ENCODE data around the gene GGCX.
"Not testable (repeated sequence)": the region's sequence is repeated elsewhere in the genome, so short reads cannot be mapped to it uniquely, and the experiment has no call there.

The GGCX gene

GRCh38 chr2:85561280-85562212 is at the start of gene GGCX:
GGCX (minus strand) TSS chr2:85561493; CDS start chr2:85561428, 65 bp downstream.
- Histone ChIP-seq H3K36me3 (ENCODE audit: insufficient read depth, low read length) (peaks cover 2% of the 10 kb centered on the region; the same call in 1 of the 2 replicates), H3K9me3 (ENCODE audit: control insufficient read depth, insufficient read depth, low read length) (no peaks in the 10 kb centered on the region), H3K4me1 (ENCODE audit: insufficient read depth, low read length) (no peaks in the 10 kb centered on the region; the same call in 1 of the 2 replicates), H3K9ac (ENCODE audit: low read depth, low read length) (peak within 1 kb of the TSS; percentile 94)

GRCh38 chr2:85607268-85608215 is 46.2 kb upstream of the GGCX start:
- Histone ChIP-seq H3K36me3 (ENCODE audit: insufficient read depth, low read length) (peaks cover 14% of the 10 kb centered on the region), H3K9ac (ENCODE audit: low read depth, low read length) (no peak overlapping the region), H3K4me1 (ENCODE audit: insufficient read depth, low read length) (peaks cover 4% of the 10 kb centered on the region; the same call in 1 of the 2 replicates), H3K9me3 (ENCODE audit: control insufficient read depth, insufficient read depth, low read length) (no peaks in the 10 kb centered on the region)

DNA sequence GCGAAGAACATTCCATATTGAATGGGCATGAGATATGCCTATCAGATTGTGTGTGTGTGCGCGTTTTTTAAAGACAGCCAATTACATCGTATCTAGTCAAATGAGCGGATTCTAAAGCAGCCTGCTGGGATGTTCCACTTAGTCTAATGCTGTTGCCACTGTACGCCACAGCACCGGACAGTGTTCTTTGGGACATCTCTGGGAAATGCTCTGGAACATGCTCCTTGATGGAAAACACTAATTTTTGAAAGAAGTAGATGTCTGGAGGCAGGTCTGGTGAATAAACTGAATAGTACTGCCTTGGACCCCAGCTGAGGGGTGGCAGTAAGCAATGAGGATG is 44.8 kb upstream of the GGCX start:
- H3K9ac ChIP-seq (ENCODE audit: low read depth, low read length): no peak overlapping the region

GRCh38 chr2:85605406-85606115 is 44.3 kb upstream of the GGCX start:
- Histone ChIP-seq H3K4me1 (ENCODE audit: insufficient read depth, low read length) (peaks cover 4% of the 10 kb centered on the region; the same call in 1 of the 2 replicates), H3K9ac (ENCODE audit: low read depth, low read length) (no peak overlapping the region), H3K9me3 (ENCODE audit: control insufficient read depth, insufficient read depth, low read length) (no peaks in the 10 kb centered on the region), H3K36me3 (ENCODE audit: insufficient read depth, low read length) (peaks cover 14% of the 10 kb centered on the region)

More for the DNA sequence above, 44.8 kb upstream of the GGCX start:
- Histone ChIP-seq H3K9me3 (ENCODE audit: control insufficient read depth, insufficient read depth, low read length) (no peaks in the 10 kb centered on the region), H3K36me3 (ENCODE audit: insufficient read depth, low read length) (peaks cover 14% of the 10 kb centered on the region), H3K4me1 (ENCODE audit: insufficient read depth, low read length) (peaks cover 4% of the 10 kb centered on the region; the same call in 1 of the 2 replicates)

GRCh38 chr2:85604568-85605339 is 43.5 kb upstream of the GGCX start:
- H3K4me1 ChIP-seq (ENCODE audit: insufficient read depth, low read length): peaks cover 4% of the 10 kb centered on the region; the same call in 1 of the 2 replicates
- H3K9ac ChIP-seq (ENCODE audit: low read depth, low read length): no peak overlapping the region
- H3K36me3 ChIP-seq (ENCODE audit: insufficient read depth, low read length): peaks cover 14% of the 10 kb centered on the region
- H3K9me3 ChIP-seq (ENCODE audit: control insufficient read depth, insufficient read depth, low read length): no peaks in the 10 kb centered on the region

GRCh38 chr2:85604133-85604444 is 42.8 kb upstream of the GGCX start:
- H3K4me1 ChIP-seq (ENCODE audit: insufficient read depth, low read length); H3K9me3 ChIP-seq (ENCODE audit: control insufficient read depth, insufficient read depth, low read length): not testable (repeated sequence)
- Histone ChIP-seq H3K36me3 (ENCODE audit: insufficient read depth, low read length) (peaks cover 11% of the 10 kb centered on the region; the same call in 1 of the 2 replicates), H3K9ac (ENCODE audit: low read depth, low read length) (0 out of 2 replicates have a peak overlapping the region, but pooled peaks have one; percentile 27)

DNA sequence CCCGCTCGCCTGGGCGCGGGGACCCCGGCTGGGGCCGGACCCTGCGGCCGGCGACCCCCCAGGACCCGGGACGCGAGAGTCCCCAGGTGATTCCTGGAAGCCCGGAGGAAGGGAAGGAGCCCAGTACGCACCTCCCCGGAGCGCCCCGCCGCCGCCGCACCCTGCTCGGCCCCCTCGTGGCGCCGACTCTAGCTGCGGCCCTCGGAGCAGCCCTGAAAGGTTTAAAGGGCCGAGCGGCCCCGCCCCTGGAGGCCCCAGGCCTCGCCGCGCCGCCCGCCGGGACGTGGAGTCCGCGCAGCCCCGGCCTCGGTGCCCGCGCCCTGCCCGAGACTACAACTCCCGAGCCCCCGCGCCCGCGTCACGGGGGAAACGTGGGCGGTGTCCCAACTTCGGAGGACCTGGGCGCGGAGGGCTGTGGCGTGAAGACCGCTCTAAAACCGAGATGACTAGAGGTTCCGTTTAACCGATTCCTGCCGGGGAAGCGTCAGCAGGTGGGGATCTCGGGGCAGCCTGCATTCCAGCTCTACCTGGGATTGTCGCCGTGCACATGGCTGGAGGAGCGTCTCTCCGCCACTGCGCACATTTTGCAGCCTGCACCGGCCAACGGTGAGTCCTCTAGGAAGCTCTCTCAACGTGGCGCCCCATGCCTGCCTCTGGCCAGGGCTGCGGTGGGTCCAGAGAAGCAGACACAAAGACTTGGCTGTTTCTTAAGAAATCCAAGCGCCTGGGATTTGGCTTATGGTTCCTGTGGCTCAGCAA is 41.4 kb upstream of the GGCX start, which contains the start of gene TMEM150A:
Gene TMEM150A, minus strand, starts transcription at position 223 of the 759 bp plus-strand sequence. CDS start 750 bp downstream, outside the sequence.
- no peaks in the 10 kb centered on the region for H3K9me3 ChIP-seq (ENCODE audit: control insufficient read depth, insufficient read depth, low read length)
- peak within 1 kb of the TSS; percentile 96 for H3K9ac ChIP-seq (ENCODE audit: low read depth, low read length)
- H3K4me1 ChIP-seq (ENCODE audit: insufficient read depth, low read length): peaks cover 4% of the 10 kb centered on the region; the same call in 1 of the 2 replicates
- H3K36me3 ChIP-seq (ENCODE audit: insufficient read depth, low read length): 0 out of 2 replicates have a peak, but pooled peaks cover 3% of the 10 kb centered on the region

DNA sequence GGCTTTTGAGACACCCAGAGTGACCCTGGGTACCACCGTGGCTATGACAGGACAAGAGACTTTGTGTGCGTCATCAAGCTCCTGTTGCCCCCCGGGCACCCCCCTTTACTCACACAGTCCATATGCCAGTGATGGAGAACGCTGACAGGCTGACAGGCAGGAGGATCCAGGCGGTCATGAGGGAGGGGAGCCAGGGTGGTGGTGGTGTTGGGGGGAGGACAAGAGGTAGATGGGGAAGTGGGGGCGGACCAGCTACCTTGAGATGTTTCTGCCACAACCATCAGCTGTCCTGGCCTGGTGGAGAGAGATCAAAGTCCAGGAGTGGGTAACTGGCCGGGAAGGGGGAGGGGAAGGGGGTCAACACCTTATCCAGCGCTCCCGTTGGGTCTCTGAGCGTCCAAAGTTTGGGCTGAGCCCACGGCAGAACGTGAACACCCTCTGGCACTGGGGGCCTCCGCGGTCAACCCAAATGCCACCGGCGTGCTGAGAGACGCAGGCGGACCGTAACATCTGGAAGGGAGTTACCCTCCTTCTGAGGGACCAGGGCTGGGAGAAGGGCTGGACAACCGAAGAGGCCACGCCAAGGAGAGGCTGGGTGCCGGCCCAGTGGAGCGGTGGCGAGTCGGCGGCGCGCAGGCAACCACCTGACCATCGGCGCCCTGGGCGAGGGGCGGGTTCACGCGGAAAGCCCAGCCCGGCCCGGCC is 40.6 kb upstream of the GGCX start:
- peaks cover 4% of the 10 kb centered on the region; the same call in 1 of the 2 replicates for H3K4me1 ChIP-seq (ENCODE audit: insufficient read depth, low read length)
- H3K9ac ChIP-seq (ENCODE audit: low read depth, low read length): peak overlapping the region; percentile 96
- H3K9me3 ChIP-seq (ENCODE audit: control insufficient read depth, insufficient read depth, low read length): no peaks in the 10 kb centered on the region

GRCh38 chr2:85600951-85601770 is 39.9 kb upstream of the GGCX start:
- H3K9ac ChIP-seq (ENCODE audit: low read depth, low read length): 0 out of 2 replicates have a peak overlapping the region, but pooled peaks have one; percentile 96
- peaks cover 4% of the 10 kb centered on the region; the same call in 1 of the 2 replicates for H3K4me1 ChIP-seq (ENCODE audit: insufficient read depth, low read length)
- no peaks in the 10 kb centered on the region for H3K9me3 ChIP-seq (ENCODE audit: control insufficient read depth, insufficient read depth, low read length)
- H3K36me3 ChIP-seq (ENCODE audit: insufficient read depth, low read length): peaks cover 2% of the 10 kb centered on the region; the same call in 1 of the 2 replicates

More for the DNA sequence above, 40.6 kb upstream of the GGCX start:
- H3K36me3 ChIP-seq (ENCODE audit: insufficient read depth, low read length): peaks cover 2% of the 10 kb centered on the region; the same call in 1 of the 2 replicates

DNA sequence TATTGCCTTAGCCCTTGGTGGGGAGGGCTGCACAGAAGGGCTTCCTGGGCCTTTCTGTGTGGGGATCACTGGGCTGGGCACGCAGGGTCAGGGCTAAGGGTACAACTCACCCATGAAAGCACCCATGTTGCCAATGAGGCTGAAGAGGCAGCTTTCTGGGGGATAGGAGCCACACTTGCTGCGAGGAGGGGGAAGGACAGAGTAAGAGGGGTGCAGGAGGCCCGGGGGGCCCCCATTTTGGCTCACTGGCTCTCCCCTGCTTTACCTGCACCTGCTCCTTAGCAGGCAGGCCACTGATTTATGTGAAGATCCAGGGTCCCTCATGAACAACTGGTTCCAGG is 38.9 kb upstream of the GGCX start:
- peaks cover 4% of the 10 kb centered on the region; the same call in 1 of the 2 replicates for H3K4me1 ChIP-seq (ENCODE audit: insufficient read depth, low read length)
- peaks cover 2% of the 10 kb centered on the region; the same call in 1 of the 2 replicates for H3K36me3 ChIP-seq (ENCODE audit: insufficient read depth, low read length)
- H3K9me3 ChIP-seq (ENCODE audit: control insufficient read depth, insufficient read depth, low read length): no peaks in the 10 kb centered on the region
- no peak overlapping the region for H3K9ac ChIP-seq (ENCODE audit: low read depth, low read length)

DNA sequence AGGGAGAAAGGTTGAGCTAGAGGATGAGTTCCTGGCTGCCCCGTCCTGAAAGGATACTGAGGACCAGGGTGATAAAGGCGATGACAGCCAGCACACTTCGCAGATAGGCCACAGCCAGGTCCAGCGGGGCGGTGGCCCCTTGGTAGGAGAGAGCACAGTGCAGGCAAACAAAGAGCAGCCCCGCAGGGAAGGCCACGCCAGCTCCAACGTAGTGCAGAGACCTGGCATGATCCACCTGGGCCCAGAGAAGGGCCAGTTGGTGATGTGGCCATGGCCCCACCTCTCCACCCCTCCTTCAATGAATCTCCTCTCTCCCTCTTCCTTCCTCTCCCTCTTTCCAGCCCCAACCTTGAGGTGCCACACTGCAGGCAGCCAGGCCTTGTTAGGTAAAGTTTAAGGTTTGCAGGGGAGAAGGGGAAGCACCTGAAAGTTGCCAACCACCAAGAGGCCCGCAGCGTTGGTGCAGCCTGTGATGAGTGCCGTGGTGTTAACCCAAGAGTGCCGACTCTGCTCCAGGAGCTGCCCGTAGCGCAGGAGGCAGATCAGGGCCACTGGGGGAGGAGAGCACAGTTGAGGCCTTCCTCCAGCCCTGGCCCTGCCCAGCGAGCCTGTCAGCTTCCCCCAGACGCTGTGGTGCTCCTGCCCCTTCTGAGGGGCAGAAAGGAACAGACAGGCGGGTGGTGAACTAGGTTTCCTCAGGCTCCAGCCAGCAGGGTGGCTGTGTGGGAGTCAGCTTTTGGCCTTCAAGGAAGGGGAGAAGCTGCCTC is 38.4 kb upstream of the GGCX start:
- no peak overlapping the region for H3K9ac ChIP-seq (ENCODE audit: low read depth, low read length)
- H3K9me3 ChIP-seq (ENCODE audit: control insufficient read depth, insufficient read depth, low read length): no peaks in the 10 kb centered on the region
- peaks cover 2% of the 10 kb centered on the region; the same call in 1 of the 2 replicates for H3K36me3 ChIP-seq (ENCODE audit: insufficient read depth, low read length)
- peaks cover 3% of the 10 kb centered on the region; the same call in 1 of the 2 replicates for H3K4me1 ChIP-seq (ENCODE audit: insufficient read depth, low read length)

Measured in ES-I3 (cell line).